Neural cell (in vitro differentiated cells): ENCODE data around the gene SSTR1. TPM values are rescaled to one million over a fixed set of nuclear protein-coding genes. Genes with fewer than 3 reads are reported as not detected.

Source experiments
- H2AFZ ChIP-seq: fragments of 200-600, 300-800 bp; sonication (generic), shearing (Covaris generic); 2 replicates; pipeline ENCODE4 v1.6.0; 2014; ENCODE audit warnings: low read depth, mild to moderate bottlenecking, antibody characterized with exemption, low read length, moderate library complexity
- H3F3A ChIP-seq: fragments of 200-600 bp; shearing (Covaris generic); 2 replicates; pipeline ENCODE4 v1.6.1; 2016; ENCODE audit warnings: mild to moderate bottlenecking, moderate library complexity, mixed read lengths, antibody characterized with exemption, low read length; ENCODE audit not compliant: insufficient read depth, poor library complexity, severe bottlenecking
- H3K27ac ChIP-seq: fragments of 200-600, 300-800 bp; sonication (generic), shearing (Covaris generic); 2 replicates; pipeline ENCODE4 v1.5.1; 2014; ENCODE audit warnings: mild to moderate bottlenecking, low read length, moderate library complexity
- H3K27me3 ChIP-seq: fragments of 300-800, 200-600 bp; sonication (generic), shearing (Covaris generic); 2 replicates; pipeline ENCODE4 v1.6.0; 2014; ENCODE audit warnings: mild to moderate bottlenecking, low read depth, low read length, moderate library complexity; ENCODE audit not compliant: insufficient read depth
- H3K36me3 ChIP-seq: fragments of 300-800, 200-600 bp; sonication (generic), shearing (Covaris generic); 2 replicates; pipeline ENCODE4 v1.5.1; 2014; ENCODE audit warnings: mild to moderate bottlenecking, antibody characterized with exemption, low read length, moderate library complexity; ENCODE audit not compliant: insufficient read depth
- H3K4me2 ChIP-seq: fragments of 300-800, 200-600 bp; sonication (generic), shearing (Covaris generic); 2 replicates; pipeline ENCODE4 v1.6.0; 2014; ENCODE audit warnings: mild to moderate bottlenecking, low read length
- H3K4me3 ChIP-seq: fragments of 300-800, 200-600 bp; sonication (generic), shearing (Covaris generic); 2 replicates; pipeline ENCODE4 v1.5.1; 2014; ENCODE audit warnings: mild to moderate bottlenecking, low read length, moderate library complexity
- H3K79me2 ChIP-seq: fragments of 200-600 bp; shearing (Covaris generic); replicated peaks from 2 replicates; pipeline ENCODE4 v1.6.0; 2014; ENCODE audit warnings: mild to moderate bottlenecking, low read length, moderate library complexity; ENCODE audit not compliant: insufficient read depth
- H3K9ac ChIP-seq: fragments of 300-800, 200-600 bp; sonication (generic), shearing (Covaris generic); 2 replicates; pipeline ENCODE4 v1.6.1; 2016; ENCODE audit warnings: mild to moderate bottlenecking, low read length, mixed read lengths
- H3K9me2 ChIP-seq: fragments of 200-600 bp; shearing (Covaris generic); 2 replicates; pipeline ENCODE4 v1.6.1; 2016; ENCODE audit warnings: mild to moderate bottlenecking, low read length, mixed read lengths; ENCODE audit not compliant: insufficient read depth
- H3K9me3 ChIP-seq: fragments of 200-600, 300-800 bp; sonication (generic), shearing (Covaris generic); 2 replicates; pipeline ENCODE4 v1.6.1; 2016; ENCODE audit warnings: mild to moderate bottlenecking, mixed run types, low read length, moderate library complexity, mixed read lengths
- H4K20me1 ChIP-seq: fragments of 200-600 bp; shearing (Covaris generic); 2 replicates; pipeline ENCODE4 v1.6.1; 2016; ENCODE audit warnings: mild to moderate bottlenecking, mixed run types; ENCODE audit not compliant: insufficient read depth
- CTCF ChIP-seq: fragments of 450-650 bp; IDR thresholded peaks from 2 replicates; pipeline ENCODE4 v1.5.1; 2014; ENCODE audit warnings: antibody characterized with exemption, mild to moderate bottlenecking, moderate library complexity; ENCODE audit not compliant: poor library complexity, severe bottlenecking
- EP300 ChIP-seq: fragments of 450-650 bp; conservative IDR thresholded peaks from 2 replicates; pipeline ENCODE4 v1.6.1; 2014; ENCODE audit warnings: antibody characterized with exemption, mild to moderate bottlenecking, moderate library complexity; ENCODE audit not compliant: poor library complexity, severe bottlenecking
- EZH2 ChIP-seq: fragments of 200-600, 300-800 bp; shearing (Covaris generic), sonication (generic); IDR thresholded peaks from 2 replicates; pipeline ENCODE4 v1.6.1; 2014; ENCODE audit warnings: antibody characterized with exemption, low read length, borderline replicate concordance, mild to moderate bottlenecking; ENCODE audit not compliant: insufficient read depth, poor library complexity, severe bottlenecking
- MXI1 ChIP-seq: fragments of 450-650 bp; conservative IDR thresholded peaks from 2 replicates; pipeline ENCODE4 v1.6.1; 2014; ENCODE audit warnings: antibody characterized with exemption, mild to moderate bottlenecking; ENCODE audit not compliant: poor library complexity, severe bottlenecking
- POLR2AphosphoS5 ChIP-seq: IDR thresholded peaks from 2 replicates; pipeline ENCODE4 v1.6.1; 2012
- RAD21 ChIP-seq: fragments of 450-650 bp; conservative IDR thresholded peaks from 2 replicates; pipeline ENCODE4 v1.6.1; 2014; ENCODE audit warnings: antibody characterized with exemption, mild to moderate bottlenecking, moderate library complexity
- REST ChIP-seq: IDR thresholded peaks from 2 replicates; pipeline ENCODE4 v1.6.1; 2012; ENCODE audit warnings: borderline replicate concordance
- SMC3 ChIP-seq: fragments of 450-650 bp; conservative IDR thresholded peaks from 2 replicates; pipeline ENCODE4 v1.6.1; 2014; ENCODE audit warnings: antibody characterized with exemption, mild to moderate bottlenecking, moderate library complexity; ENCODE audit not compliant: poor library complexity
- TAF1 ChIP-seq: IDR thresholded peaks from 2 replicates; pipeline ENCODE4 v1.6.1; 2012; ENCODE audit warnings: low read depth
- polyA plus RNA-seq: library from polyadenylated mRNA; depleted of rRNA; stranded (reverse); fragments of >200 nt; gene quantifications from 2 replicates; pipeline ENCODE4 v1.2.3, GENCODE V29; 2014

The SSTR1 gene
- polyA plus RNA-seq, 1 donor from 2014 or later: 2.4 TPM

GRCh38 chr14:38257507-38257906 is 49.8 kb downstream of the SSTR1 start:
- H3K79me2 ChIP-seq: no peaks in the 10 kb centered on the region
- H3K4me2 ChIP-seq: no peak overlapping the region
- H3K9ac ChIP-seq: no peak overlapping the region
- no peak overlapping the region for H2AFZ ChIP-seq
- H3K9me3 ChIP-seq: peaks cover 20% of the 10 kb centered on the region
- TF ChIP-seq RAD21 (no peak), REST (no peak), TAF1 (no peak), CTCF (no peak), EZH2 (no peak), EP300 (no peak), MXI1 (no peak), POLR2AphosphoS5 (no peak), SMC3 (no peak)
- H3K36me3 ChIP-seq: no peaks in the 10 kb centered on the region
- H3F3A ChIP-seq: no peaks in the 10 kb centered on the region
- H3K27me3 ChIP-seq: peaks cover 41% of the 10 kb centered on the region
- H3K9me2 ChIP-seq: no peaks in the 10 kb centered on the region
- no peaks in the 10 kb centered on the region for H4K20me1 ChIP-seq
- H3K4me3 ChIP-seq: no peak overlapping the region
- no peak overlapping the region for H3K27ac ChIP-seq

- Histone ChIP-seq H3K4me3 (no peak overlapping the region), H3K9me3 (no peaks in the 10 kb centered on the region), H2AFZ (no peak overlapping the region), H3K27ac (no peak overlapping the region), H3K9me2 (no peaks in the 10 kb centered on the region), H4K20me1 (no peaks in the 10 kb centered on the region), H3K4me2 (no peak overlapping the region), H3F3A (no peaks in the 10 kb centered on the region), H3K9ac (no peak overlapping the region), H3K79me2 (no peaks in the 10 kb centered on the region), H3K27me3 (peaks cover 5% of the 10 kb centered on the region), H3K36me3 (no peaks in the 10 kb centered on the region)
- TF ChIP-seq POLR2AphosphoS5 (no peak), EZH2 (no peak), EP300 (no peak), SMC3 (no peak), RAD21 (no peak), CTCF (no peak), MXI1 (no peak), TAF1 (no peak), REST (no peak)
These were observed 53.9 kb downstream of the SSTR1 start for GRCh38 chr14:38261620-38262019.
